ENCODE results near the gene ARHGAP33. TPM values are rescaled to one million over a fixed set of nuclear protein-coding genes. Genes with fewer than 3 reads are reported as not detected.
"Not testable (repeated sequence)": the region's sequence is repeated elsewhere in the genome, so short reads cannot be mapped to it uniquely, and the experiment has no call there.

Gene ARHGAP33
- total RNA-seq, 1 experiment from 2014 or later, result 3.5 TPM

GRCh38 chr19:35824150-35824549 is 48.8 kb downstream of the ARHGAP33 start:
- DNase-seq (ENCODE audit: extremely low read depth, low read depth), result no peak

GRCh38 chr19:35828692-35829301 is 53.4 kb downstream of the ARHGAP33 start:
- peak; percentile 69 for DNase-seq (ENCODE audit: extremely low read depth, low read depth)

DNA sequence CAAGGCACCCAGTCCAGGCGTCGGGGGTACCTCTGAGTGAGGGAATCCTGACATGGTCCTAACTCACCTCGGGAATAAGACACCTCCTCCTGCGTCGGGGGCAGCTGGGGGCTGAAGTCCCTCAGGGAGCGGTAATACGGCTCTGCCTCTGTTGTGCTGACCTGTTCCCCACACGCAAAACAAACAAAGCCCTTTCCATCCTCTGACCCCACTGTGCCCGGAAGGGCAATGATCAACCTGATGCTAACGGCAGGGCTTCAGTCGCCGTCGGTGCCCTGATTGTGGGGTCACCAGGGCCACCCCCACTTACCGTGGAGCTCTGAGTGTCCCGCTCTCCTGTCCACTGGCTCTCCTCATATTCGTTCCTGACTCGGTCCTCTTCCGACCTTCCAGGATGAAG is 55.6 kb downstream of the ARHGAP33 start:
- DNase-seq (ENCODE audit: extremely low read depth, low read depth), result no peak

DNA sequence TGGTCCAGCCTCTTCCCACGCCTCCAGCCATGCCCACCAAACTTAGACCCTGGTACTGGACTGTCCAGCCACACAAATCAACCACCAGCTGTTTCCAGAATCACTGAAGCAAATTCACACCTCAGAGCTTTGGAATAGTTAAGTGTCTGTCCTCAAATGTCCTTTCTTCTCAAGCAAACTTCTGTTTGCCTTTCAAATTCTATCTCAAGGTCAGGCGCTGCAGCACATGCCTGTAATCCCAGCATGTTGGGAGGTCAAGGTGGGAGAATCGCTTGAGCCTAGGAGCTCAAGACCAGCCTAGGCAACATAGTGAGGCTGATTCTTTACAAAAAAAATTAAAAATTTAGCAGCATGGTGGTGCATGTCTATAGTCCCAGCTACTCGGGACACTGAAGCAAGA is 56.7 kb downstream of the ARHGAP33 start:
- DNase-seq (ENCODE audit: extremely low read depth, low read depth), result no peak

- no peak for DNase-seq (ENCODE audit: extremely low read depth, low read depth)
These were observed 58.6 kb downstream of the ARHGAP33 start for GRCh38 chr19:35833972-35834371.

- not testable (repeated sequence) for DNase-seq (ENCODE audit: extremely low read depth, low read depth)
These were observed 60.7 kb downstream of the ARHGAP33 start for GRCh38 chr19:35836096-35836495.

Other genes with a start within 250 kb of the ARHGAP33 start
- not detected in 2 replicates for gene SBSN, start 247.3 kb upstream of the ARHGAP33 start, total RNA-seq (2014; rRNA removed; shearing (Covaris generic))
- gene GAPDHS, start 242.1 kb upstream of the ARHGAP33 start, total RNA-seq (2014; rRNA removed; shearing (Covaris generic)), result not detected in 2 replicates
- gene TMEM147, start 229.9 kb upstream of the ARHGAP33 start, total RNA-seq (2014; rRNA removed; shearing (Covaris generic)), result 231 and 277 TPM in 2 replicates
- not detected in 2 replicates for gene ATP4A, start 211.9 kb upstream of the ARHGAP33 start, total RNA-seq (2014; rRNA removed; shearing (Covaris generic))
- gene PMIS2, start 189.4 kb upstream of the ARHGAP33 start, total RNA-seq (2014; rRNA removed; shearing (Covaris generic)), result not detected in 2 replicates
- gene HAUS5, start 162.8 kb upstream of the ARHGAP33 start, total RNA-seq (2014; rRNA removed; shearing (Covaris generic)), result 8.6 and 9.9 TPM in 2 replicates
- gene RBM42, start 146.5 kb upstream of the ARHGAP33 start, total RNA-seq (2014; rRNA removed; shearing (Covaris generic)), result 72.5 and 80.0 TPM in 2 replicates
- gene ETV2, start 133.8 kb upstream of the ARHGAP33 start, total RNA-seq (2014; rRNA removed; shearing (Covaris generic)), result 0.30 TPM in 1 of 2 replicates, not detected in the other
- gene COX6B1, start 127.2 kb upstream of the ARHGAP33 start, total RNA-seq (2014; rRNA removed; shearing (Covaris generic)), result 297 and 343 TPM in 2 replicates
- gene UPK1A, start 109.0 kb upstream of the ARHGAP33 start, total RNA-seq (2014; rRNA removed; shearing (Covaris generic)), result 0.25 TPM in 1 of 2 replicates, not detected in the other
- gene ZBTB32, start 71.0 kb upstream of the ARHGAP33 start, total RNA-seq (2014; rRNA removed; shearing (Covaris generic)), result not detected in 2 replicates
- gene KMT2B, start 57.6 kb upstream of the ARHGAP33 start, total RNA-seq (2014; rRNA removed; shearing (Covaris generic)), result 7.7 and 9.4 TPM in 2 replicates
- 0.49 and 1.6 TPM in 2 replicates for gene IGFLR1, start 33.1 kb upstream of the ARHGAP33 start, total RNA-seq (2014; rRNA removed; shearing (Covaris generic))
- gene U2AF1L4, start 30.1 kb upstream of the ARHGAP33 start, total RNA-seq (2014; rRNA removed; shearing (Covaris generic)), result 21.0 and 21.8 TPM in 2 replicates
- gene PSENEN, start 29.9 kb upstream of the ARHGAP33 start, total RNA-seq (2014; rRNA removed; shearing (Covaris generic)), result 63.8 and 70.6 TPM in 2 replicates
- gene LIN37, start 27.0 kb upstream of the ARHGAP33 start, total RNA-seq (2014; rRNA removed; shearing (Covaris generic)), result 7.0 and 8.4 TPM in 2 replicates
- gene HSPB6, start 18.5 kb upstream of the ARHGAP33 start, total RNA-seq (2014; rRNA removed; shearing (Covaris generic)), result 3.7 and 6.7 TPM in 2 replicates
- 7.4 and 8.0 TPM in 2 replicates for gene PROSER3, start 17.4 kb upstream of the ARHGAP33 start, total RNA-seq (2014; rRNA removed; shearing (Covaris generic))
- not detected in 2 replicates for gene PRODH2, start 37.3 kb downstream of the ARHGAP33 start, total RNA-seq (2014; rRNA removed; shearing (Covaris generic))
- gene NPHS1, start 76.9 kb downstream of the ARHGAP33 start, total RNA-seq (2014; rRNA removed; shearing (Covaris generic)), result not detected in 2 replicates
- 0.12 and 0.32 TPM in 2 replicates for gene KIRREL2, start 81.3 kb downstream of the ARHGAP33 start, total RNA-seq (2014; rRNA removed; shearing (Covaris generic))
- gene APLP1, start 93.0 kb downstream of the ARHGAP33 start, total RNA-seq (2014; rRNA removed; shearing (Covaris generic)), result 12.2 and 19.5 TPM in 2 replicates
- 4.3 and 5.1 TPM in 2 replicates for gene NFKBID, start 125.0 kb downstream of the ARHGAP33 start, total RNA-seq (2014; rRNA removed; shearing (Covaris generic))
- not detected in 2 replicates for gene HCST, start 127.0 kb downstream of the ARHGAP33 start, total RNA-seq (2014; rRNA removed; shearing (Covaris generic))
- 0.64 TPM in 1 of 2 replicates, not detected in the other for gene TYROBP, start 132.7 kb downstream of the ARHGAP33 start, total RNA-seq (2014; rRNA removed; shearing (Covaris generic))
- gene LRFN3, start 160.8 kb downstream of the ARHGAP33 start, total RNA-seq (2014; rRNA removed; shearing (Covaris generic)), result 3.5 and 6.1 TPM in 2 replicates
- 19.8 and 26.1 TPM in 2 replicates for gene SDHAF1, start 219.6 kb downstream of the ARHGAP33 start, total RNA-seq (2014; rRNA removed; shearing (Covaris generic))
- gene SYNE4, start 233.2 kb downstream of the ARHGAP33 start, total RNA-seq (2014; rRNA removed; shearing (Covaris generic)), result 0.22 and 0.26 TPM in 2 replicates
- 21.1 and 25.6 TPM in 2 replicates for gene ALKBH6, start 238.6 kb downstream of the ARHGAP33 start, total RNA-seq (2014; rRNA removed; shearing (Covaris generic))